K562 (cell line): ENCODE results near the gene ZSWIM3. TPM values are rescaled to one million over a fixed set of nuclear protein-coding genes. Genes with fewer than 3 reads are reported as not detected.

Experiments
- GTF2E2 ChIP-seq: fragments of 200-800 bp; sonication (Bioruptor generic); IDR thresholded peaks from 2 replicates; pipeline ENCODE4 v1.6.1; 2016; ENCODE audit warnings: missing genetic modification characterization, missing compliant biosample characterization
- KDM5B ChIP-seq: fragments of 200-600 bp; sonication (generic); IDR thresholded peaks from 2 replicates; pipeline ENCODE4 v1.6.1; 2012; ENCODE audit warnings: low read depth, mild to moderate bottlenecking, moderate library complexity, low read length, control low read depth, inconsistent platforms; ENCODE audit not compliant: insufficient replicate concordance
- RBBP5 ChIP-seq: fragments of 200-600 bp; sonication (generic); IDR thresholded peaks from 2 replicates; pipeline ENCODE4 v1.6.1; 2012; ENCODE audit warnings: borderline replicate concordance, mild to moderate bottlenecking, low read length, control low read depth, inconsistent platforms; ENCODE audit not compliant: insufficient read depth, poor library complexity, severe bottlenecking
- TEAD4 ChIP-seq, 2 experiments: sonication (generic) in 1 of 2; formaldehyde crosslinking in 1 of 2; IDR thresholded peaks; 2 replicates each; pipeline versions ENCODE4 v1.6.1 to v1.8.0; 2012 to 2022; ENCODE audit warnings: borderline replicate concordance in 1 of 2, inconsistent platforms in 1 of 2, low read length in 1 of 2, mild to moderate bottlenecking in 1 of 2, missing genetic modification reagents in 1 of 2
- ZC3H11A ChIP-seq: IDR thresholded peaks from 2 replicates; pipeline ENCODE4 v1.6.1; 2012; ENCODE audit warnings: low read depth, low read length, improper control_type of control experiment
- ZNF212 ChIP-seq: fragments of 450-650 bp; formaldehyde crosslinking; IDR thresholded peaks from 2 replicates; pipeline ENCODE4 v1.4.0; 2020; ENCODE audit warnings: mild to moderate bottlenecking
- polyA plus RNA-seq, 8 experiments: library from polyadenylated mRNA; depleted of rRNA in 4 of 8; stranded (reverse) in 5 of 8; unstranded in 3 of 8; fragments of >200 nt; fragmentation: Nextera tagmentation in 2 of 8; fragmentation: Illumina TruSeq in 1 of 8; extraction: Ambion mirVana in 2 of 8; extraction: Trizol in 1 of 8; gene quantifications; 2 replicates each; pipeline versions ENCODE4 v1.2.1 to v1.2.3, GENCODE V29; 2011 to 2014; ENCODE audit warnings: inconsistent platforms in 1 of 8, missing spikeins in 1 of 8
- total RNA-seq, 7 experiments: library from RNA; depleted of rRNA in 6 of 7; stranded (reverse); fragments of >200 nt in 6 of 7; fragmentation: Illumina TruSeq in 2 of 7; extraction: Trizol in 2 of 7; gene quantifications; 2 replicates each; pipeline versions ENCODE4 v1.2.1 to v1.2.3, GENCODE V29; 2011 to 2021; ENCODE audit warnings: low replicate concordance in 1 of 7
- TF ChIP-seq, protein P1 (sequence below): IDR thresholded peaks from 3 replicates; pipeline ENCODE4 v1.6.1; 2011; ENCODE audit warnings: borderline replicate concordance, mild to moderate bottlenecking, moderate library complexity; ENCODE audit not compliant: insufficient read length; ENCODE audit errors: extremely low read depth
- TF ChIP-seq, protein P2 (sequence below), 2 experiments: fragments of 450-650 bp; conservative IDR thresholded peaks; 2 replicates each; pipeline ENCODE4 v1.6.1; 2017; ENCODE audit warnings: mild to moderate bottlenecking in 2 of 2, moderate library complexity in 2 of 2
- TF ChIP-seq, protein P3 (sequence below): fragments of 450-650 bp; IDR thresholded peaks from 2 replicates; pipeline ENCODE4 v1.6.1; 2017; ENCODE audit warnings: antibody characterized with exemption
- TF ChIP-seq, protein P4 (sequence below): fragments of 450-650 bp; formaldehyde crosslinking; IDR thresholded peaks from 2 replicates; pipeline ENCODE4 v1.4.0; 2020; ENCODE audit warnings: mild to moderate bottlenecking, mixed read lengths

The ZSWIM3 gene
- total and polyA plus RNA-seq, 9 of the 15 experiments (the other 6 are each of a cell fraction or from before 2014, with no cell fraction given), result 1.7 to 4.3 (median 2.9) TPM

DNA sequence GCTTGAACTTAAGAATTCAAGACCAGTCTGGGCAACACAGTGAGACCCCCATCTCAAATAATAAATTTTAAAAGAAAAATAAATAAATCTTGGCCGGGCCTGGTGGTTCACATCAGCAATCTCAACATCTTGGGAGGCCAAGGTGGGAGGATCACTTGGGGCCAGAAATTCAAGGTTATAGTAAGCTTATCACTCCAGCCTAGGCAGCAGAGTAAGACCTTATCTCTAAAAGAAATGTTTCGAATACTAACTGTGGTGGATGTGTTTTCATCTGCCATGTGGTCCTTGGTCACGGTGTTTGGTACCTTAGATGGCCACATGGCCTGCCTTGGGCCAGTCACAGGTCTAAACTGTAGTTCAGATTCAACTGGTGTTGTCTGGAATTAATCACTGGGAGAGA is 39.2 kb upstream of the ZSWIM3 start (continued):
- TF ChIP-seq, protein P1, sequence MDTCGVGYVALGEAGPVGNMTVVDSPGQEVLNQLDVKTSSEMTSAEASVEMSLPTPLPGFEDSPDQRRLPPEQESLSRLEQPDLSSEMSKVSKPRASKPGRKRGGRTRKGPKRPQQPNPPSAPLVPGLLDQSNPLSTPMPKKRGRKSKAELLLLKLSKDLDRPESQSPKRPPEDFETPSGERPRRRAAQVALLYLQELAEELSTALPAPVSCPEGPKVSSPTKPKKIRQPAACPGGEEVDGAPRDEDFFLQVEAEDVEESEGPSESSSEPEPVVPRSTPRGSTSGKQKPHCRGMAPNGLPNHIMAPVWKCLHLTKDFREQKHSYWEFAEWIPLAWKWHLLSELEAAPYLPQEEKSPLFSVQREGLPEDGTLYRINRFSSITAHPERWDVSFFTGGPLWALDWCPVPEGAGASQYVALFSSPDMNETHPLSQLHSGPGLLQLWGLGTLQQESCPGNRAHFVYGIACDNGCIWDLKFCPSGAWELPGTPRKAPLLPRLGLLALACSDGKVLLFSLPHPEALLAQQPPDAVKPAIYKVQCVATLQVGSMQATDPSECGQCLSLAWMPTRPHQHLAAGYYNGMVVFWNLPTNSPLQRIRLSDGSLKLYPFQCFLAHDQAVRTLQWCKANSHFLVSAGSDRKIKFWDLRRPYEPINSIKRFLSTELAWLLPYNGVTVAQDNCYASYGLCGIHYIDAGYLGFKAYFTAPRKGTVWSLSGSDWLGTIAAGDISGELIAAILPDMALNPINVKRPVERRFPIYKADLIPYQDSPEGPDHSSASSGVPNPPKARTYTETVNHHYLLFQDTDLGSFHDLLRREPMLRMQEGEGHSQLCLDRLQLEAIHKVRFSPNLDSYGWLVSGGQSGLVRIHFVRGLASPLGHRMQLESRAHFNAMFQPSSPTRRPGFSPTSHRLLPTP, result no peak
- no peak for TF ChIP-seq RBBP5
- peak; percentile 61 for TF ChIP-seq TEAD4 (IDR thresholded peaks at IDR 0.05; ENCODE audit: low read length)
- TF ChIP-seq TEAD4 (CRISPR knock-in tag; IDR thresholded peaks at IDR 0.05; ENCODE audit: borderline replicate concordance), result no peak
- no peak for TF ChIP-seq ZNF212 (CRISPR knock-in tag)
- TF ChIP-seq, protein P2, sequence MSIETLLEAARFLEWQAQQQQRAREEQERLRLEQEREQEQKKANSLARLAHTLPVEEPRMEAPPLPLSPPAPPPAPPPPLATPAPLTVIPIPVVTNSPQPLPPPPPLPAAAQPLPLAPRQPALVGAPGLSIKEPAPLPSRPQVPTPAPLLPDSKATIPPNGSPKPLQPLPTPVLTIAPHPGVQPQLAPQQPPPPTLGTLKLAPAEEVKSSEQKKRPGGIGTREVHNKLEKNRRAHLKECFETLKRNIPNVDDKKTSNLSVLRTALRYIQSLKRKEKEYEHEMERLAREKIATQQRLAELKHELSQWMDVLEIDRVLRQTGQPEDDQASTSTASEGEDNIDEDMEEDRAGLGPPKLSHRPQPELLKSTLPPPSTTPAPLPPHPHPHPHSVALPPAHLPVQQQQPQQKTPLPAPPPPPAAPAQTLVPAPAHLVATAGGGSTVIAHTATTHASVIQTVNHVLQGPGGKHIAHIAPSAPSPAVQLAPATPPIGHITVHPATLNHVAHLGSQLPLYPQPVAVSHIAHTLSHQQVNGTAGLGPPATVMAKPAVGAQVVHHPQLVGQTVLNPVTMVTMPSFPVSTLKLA (conservative IDR thresholded peaks at IDR 0.05), result peak in 1 of 2 experiments; percentile 60; a peak in 3 of 4 replicates
- TF ChIP-seq, protein P3, sequence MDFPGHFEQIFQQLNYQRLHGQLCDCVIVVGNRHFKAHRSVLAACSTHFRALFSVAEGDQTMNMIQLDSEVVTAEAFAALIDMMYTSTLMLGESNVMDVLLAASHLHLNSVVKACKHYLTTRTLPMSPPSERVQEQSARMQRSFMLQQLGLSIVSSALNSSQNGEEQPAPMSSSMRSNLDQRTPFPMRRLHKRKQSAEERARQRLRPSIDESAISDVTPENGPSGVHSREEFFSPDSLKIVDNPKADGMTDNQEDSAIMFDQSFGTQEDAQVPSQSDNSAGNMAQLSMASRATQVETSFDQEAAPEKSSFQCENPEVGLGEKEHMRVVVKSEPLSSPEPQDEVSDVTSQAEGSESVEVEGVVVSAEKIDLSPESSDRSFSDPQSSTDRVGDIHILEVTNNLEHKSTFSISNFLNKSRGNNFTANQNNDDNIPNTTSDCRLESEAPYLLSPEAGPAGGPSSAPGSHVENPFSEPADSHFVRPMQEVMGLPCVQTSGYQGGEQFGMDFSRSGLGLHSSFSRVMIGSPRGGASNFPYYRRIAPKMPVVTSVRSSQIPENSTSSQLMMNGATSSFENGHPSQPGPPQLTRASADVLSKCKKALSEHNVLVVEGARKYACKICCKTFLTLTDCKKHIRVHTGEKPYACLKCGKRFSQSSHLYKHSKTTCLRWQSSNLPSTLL, result no peak
- TF ChIP-seq KDM5B, result no peak
- TF ChIP-seq ZC3H11A, result no peak
- no peak for TF ChIP-seq GTF2E2 (tag)
- TF ChIP-seq, protein P4, sequence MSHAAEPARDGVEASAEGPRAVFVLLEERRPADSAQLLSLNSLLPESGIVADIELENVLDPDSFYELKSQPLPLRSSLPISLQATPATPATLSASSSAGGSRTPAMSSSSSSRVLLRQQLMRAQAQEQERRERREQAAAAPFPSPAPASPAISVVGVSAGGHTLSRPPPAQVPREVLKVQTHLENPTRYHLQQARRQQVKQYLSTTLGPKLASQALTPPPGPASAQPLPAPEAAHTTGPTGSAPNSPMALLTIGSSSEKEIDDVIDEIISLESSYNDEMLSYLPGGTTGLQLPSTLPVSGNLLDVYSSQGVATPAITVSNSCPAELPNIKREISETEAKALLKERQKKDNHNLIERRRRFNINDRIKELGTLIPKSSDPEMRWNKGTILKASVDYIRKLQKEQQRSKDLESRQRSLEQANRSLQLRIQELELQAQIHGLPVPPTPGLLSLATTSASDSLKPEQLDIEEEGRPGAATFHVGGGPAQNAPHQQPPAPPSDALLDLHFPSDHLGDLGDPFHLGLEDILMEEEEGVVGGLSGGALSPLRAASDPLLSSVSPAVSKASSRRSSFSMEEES (CRISPR knock-in tag), result no peak
